A549 (cell line): ENCODE measurements around the gene CHORDC1. TPM values are rescaled to one million over a fixed set of nuclear protein-coding genes. Genes with fewer than 3 reads are reported as not detected.
"Not testable (repeated sequence)": the region's sequence is repeated elsewhere in the genome, so short reads cannot be mapped to it uniquely, and the experiment has no call there.

Experiments
- ATAC-seq, 2 experiments: fragments of 200-7000 bp in 1 of 2; fragments of >200 bp in 1 of 2; cut with Nextera tagmentation in 1 of 2; cut with Tn5 transposase in 1 of 2; 3 replicates each; pipeline versions ENCODE4 v1.8.0 to v1.9.1; 2018 to 2020; ENCODE audit warnings: mild to moderate bottlenecking in 1 of 2, moderate library complexity in 1 of 2
- CTCF ChIA-PET: fragments of 300-600 bp; sonication (Branson Sonifier 250); formaldehyde crosslinking; extraction: SDS; loops from one replicate; lab custom pipeline; 2021; ENCODE audit warnings: antibody characterized with exemption, inconsistent platforms; lab: Yijun Ruan, JAX
- POLR2A ChIA-PET: fragments of 350-600 bp; formaldehyde crosslinking; extraction: SDS; loops from one replicate; lab custom pipeline; 2021; ENCODE audit warnings: antibody characterized with exemption, inconsistent platforms; lab: Yijun Ruan, JAX
- DNase-seq, 2 experiments: peaks; one replicate each; pipeline versions ENCODE4 v3.0.0 to v3.0.0-alpha.2; 2011 to 2016; ENCODE audit warnings: low read depth in 1 of 2, low spot score in 1 of 2
- FAIRE-seq: peaks from 2 replicates; lab custom pipeline; 2011; peaks lifted over from hg19 to GRCh38; lab: Jason Lieb, UNC
- H3K27ac ChIP-seq, 2 experiments: fragments of >200 bp; sonication (Bioruptor Twin); formaldehyde crosslinking; 3 replicates each; pipeline ENCODE4 v1.5.1; 2016 to 2017
- H3K4me1 ChIP-seq: fragments of >200 bp; sonication (Bioruptor Twin); formaldehyde crosslinking; 3 replicates; pipeline ENCODE4 v1.6.1; 2016
- H3K4me2 ChIP-seq: fragments of >200 bp; sonication (Bioruptor Twin); formaldehyde crosslinking; 3 replicates; pipeline ENCODE4 v1.6.1; 2016
- H3K4me3 ChIP-seq: fragments of >200 bp; sonication (Bioruptor Twin); formaldehyde crosslinking; 3 replicates; pipeline ENCODE4 v1.5.1; 2016
- H3K9me3 ChIP-seq: fragments of >200 bp; sonication (Bioruptor Twin); formaldehyde crosslinking; 3 replicates; pipeline ENCODE4 v1.6.1; 2016
- CBX8 ChIP-seq: fragments of 200-600 bp; sonication (generic); IDR thresholded peaks from 2 replicates; pipeline ENCODE4 v1.6.1; 2016
- CEBPB ChIP-seq, 2 experiments: fragments of >200 bp in 1 of 2; sonication (Bioruptor Twin) in 1 of 2; formaldehyde crosslinking in 1 of 2; IDR thresholded peaks; 2 replicates each; pipeline ENCODE4 v1.6.1; 2012 to 2016
- FOSB ChIP-seq: fragments of 250-450 bp; sonication (Bioruptor Pico); IDR thresholded peaks from 2 replicates; pipeline ENCODE4 v1.5.0; 2020; ENCODE audit warnings: mild to moderate bottlenecking, moderate library complexity
- HDAC2 ChIP-seq: fragments of 200-600 bp; sonication (generic); IDR thresholded peaks from 2 replicates; pipeline ENCODE4 v1.6.1; 2016
- HOXB13 ChIP-seq: fragments of 250-450 bp; sonication (Bioruptor Pico); IDR thresholded peaks from 2 replicates; pipeline ENCODE4 v1.5.0; 2020; ENCODE audit warnings: low read depth, mild to moderate bottlenecking, moderate library complexity
- JUNB ChIP-seq: fragments of >200 bp; sonication (Bioruptor Twin); formaldehyde crosslinking; IDR thresholded peaks from 2 replicates; pipeline ENCODE4 v1.6.1; 2016
- KDM1A ChIP-seq: fragments of 200-600 bp; sonication (generic); IDR thresholded peaks from 2 replicates; pipeline ENCODE4 v1.6.1; 2016; ENCODE audit warnings: low read depth, mild to moderate bottlenecking
- MAFK ChIP-seq: fragments of 450-650 bp; IDR thresholded peaks from 2 replicates; pipeline ENCODE4 v1.6.1; 2014; ENCODE audit not compliant: partially characterized antibody
- POLR2AphosphoS2 ChIP-seq: conservative IDR thresholded peaks from 2 replicates; pipeline ENCODE4 v1.6.1; 2012; ENCODE audit warnings: low read length, improper control_type of control experiment, inconsistent platforms
- RCOR1 ChIP-seq: fragments of 150-350 bp; IDR thresholded peaks from 2 replicates; pipeline ENCODE4 v1.6.1; 2014; ENCODE audit warnings: antibody characterized with exemption, low read length, low read depth
- USF2 ChIP-seq: fragments of 450-650 bp; IDR thresholded peaks from 2 replicates; pipeline ENCODE4 v1.6.1; 2014; ENCODE audit warnings: antibody characterized with exemption
- ZNF302 ChIP-seq: fragments of 250-450 bp; sonication (Bioruptor Pico); IDR thresholded peaks from 2 replicates; pipeline ENCODE4 v1.9.0; 2021; ENCODE audit warnings: inconsistent platforms, mild to moderate bottlenecking, moderate library complexity
- WGBS: methylation state at CpG from one replicate; pipeline ENCODE4 v1.1.6; 2017; ENCODE audit errors: missing lambda C conversion rate; 5-methylcytosine and 5-hydroxymethylcytosine counted together
- polyA plus RNA-seq, 4 experiments: library from polyadenylated mRNA; depleted of rRNA in 3 of 4; stranded (reverse); fragments of >200 nt; fragmentation: RNase III in 1 of 4; extraction: RNeasy Plus Mini Kit Qiagen cat#74134 plus additional on column Dnase treatment in 1 of 4; gene quantifications; 2 replicates in 3 of 4; 3 replicates in 1 of 4; pipeline ENCODE4 v1.2.3, GENCODE V29; 2011 to 2017
- TF ChIP-seq, protein P1 (sequence below): IDR thresholded peaks from 2 replicates; pipeline ENCODE4 v1.6.1; 2012
- TF ChIP-seq, protein P2 (sequence below): fragments of >200 bp; sonication (Bioruptor Twin); formaldehyde crosslinking; IDR thresholded peaks from 2 replicates; pipeline ENCODE4 v1.6.1; 2016

The CHORDC1 gene
- polyA plus RNA-seq, 2 of the 4 experiments (the other 2 are of a cell fraction) = 83.8 to 163 TPM

DNA sequence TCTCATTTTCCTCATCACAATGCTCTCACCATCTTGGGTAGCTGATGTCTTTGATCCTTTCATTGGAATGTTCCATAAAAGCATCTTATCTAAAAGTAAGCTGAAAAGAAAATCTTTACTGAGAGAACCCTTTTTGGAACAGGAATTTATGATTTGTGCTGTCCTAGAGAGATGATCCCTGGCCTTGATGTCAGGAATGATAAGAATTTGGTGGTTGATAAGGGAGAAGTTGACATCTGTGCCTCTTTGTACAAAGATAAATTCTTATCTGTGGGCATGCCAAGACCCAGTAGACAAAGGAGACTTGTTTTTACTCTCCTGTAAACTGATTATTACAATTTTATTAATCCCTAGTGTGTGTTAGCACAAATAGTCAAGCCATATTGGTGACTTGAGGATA, 51.5 kb downstream of the CHORDC1 start (continued):
- TF ChIP-seq CEBPB (IDR thresholded peaks at IDR 0.05) = no peak
- no peak for TF ChIP-seq ZNF302 (CRISPR knock-in tag)
- no peak for TF ChIP-seq RCOR1
- no peak for TF ChIP-seq HDAC2
- TF ChIP-seq CBX8 = no peak

DNA sequence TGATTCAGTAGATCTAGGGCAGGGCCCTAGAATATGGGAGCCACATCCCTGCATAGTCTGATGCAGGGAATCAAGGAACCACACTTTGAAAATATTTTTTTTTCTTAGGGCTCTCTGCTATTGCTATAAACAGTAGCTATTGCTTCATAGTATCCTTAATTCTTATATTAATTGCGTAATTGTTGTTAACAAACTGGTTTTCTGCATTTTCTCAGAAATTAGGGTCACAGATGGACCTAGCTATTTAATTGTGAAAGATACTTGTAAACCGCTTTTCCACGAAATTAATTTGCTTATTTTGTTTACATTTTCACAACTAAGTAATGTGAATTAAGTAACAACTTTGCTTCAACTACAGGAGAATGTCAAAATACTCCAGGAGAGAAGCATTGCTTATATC, 54.3 kb downstream of the CHORDC1 start:
- Histone ChIP-seq H3K9me3 (no peaks in the 10 kb centered on the region), H3K4me2 (no peak overlapping the region), H3K4me3 (no peak overlapping the region), H3K27ac (no peak overlapping the region), H3K4me1 (no peaks in the 10 kb centered on the region)
- 36% methylated on average over 3 of the region's 3 CpGs for WGBS
- TF ChIP-seq POLR2AphosphoS2 (no peak), JUNB (no peak), KDM1A (no peak), MAFK (no peak), HOXB13 (CRISPR knock-in tag) (no peak), USF2 (no peak), FOSB (CRISPR knock-in tag) (no peak)
- TF ChIP-seq, protein P1, sequence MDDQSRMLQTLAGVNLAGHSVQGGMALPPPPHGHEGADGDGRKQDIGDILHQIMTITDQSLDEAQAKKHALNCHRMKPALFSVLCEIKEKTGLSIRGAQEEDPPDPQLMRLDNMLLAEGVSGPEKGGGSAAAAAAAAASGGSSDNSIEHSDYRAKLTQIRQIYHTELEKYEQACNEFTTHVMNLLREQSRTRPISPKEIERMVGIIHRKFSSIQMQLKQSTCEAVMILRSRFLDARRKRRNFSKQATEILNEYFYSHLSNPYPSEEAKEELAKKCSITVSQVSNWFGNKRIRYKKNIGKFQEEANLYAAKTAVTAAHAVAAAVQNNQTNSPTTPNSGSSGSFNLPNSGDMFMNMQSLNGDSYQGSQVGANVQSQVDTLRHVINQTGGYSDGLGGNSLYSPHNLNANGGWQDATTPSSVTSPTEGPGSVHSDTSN = no peak
- TF ChIP-seq, protein P2, sequence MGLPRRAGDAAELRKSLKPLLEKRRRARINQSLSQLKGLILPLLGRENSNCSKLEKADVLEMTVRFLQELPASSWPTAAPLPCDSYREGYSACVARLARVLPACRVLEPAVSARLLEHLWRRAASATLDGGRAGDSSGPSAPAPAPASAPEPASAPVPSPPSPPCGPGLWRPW = no peak
- no peak for DNase-seq
- CTCF ChIA-PET = interaction anchor here (1.4 kb wide), 1 partner anchor 36 kb away, joined by 4 read pairs; no protein-coding TSS in a partner anchor
- POLR2A ChIA-PET = no interaction called here
- no peak for ATAC-seq
- FAIRE-seq = no peak

DNA sequence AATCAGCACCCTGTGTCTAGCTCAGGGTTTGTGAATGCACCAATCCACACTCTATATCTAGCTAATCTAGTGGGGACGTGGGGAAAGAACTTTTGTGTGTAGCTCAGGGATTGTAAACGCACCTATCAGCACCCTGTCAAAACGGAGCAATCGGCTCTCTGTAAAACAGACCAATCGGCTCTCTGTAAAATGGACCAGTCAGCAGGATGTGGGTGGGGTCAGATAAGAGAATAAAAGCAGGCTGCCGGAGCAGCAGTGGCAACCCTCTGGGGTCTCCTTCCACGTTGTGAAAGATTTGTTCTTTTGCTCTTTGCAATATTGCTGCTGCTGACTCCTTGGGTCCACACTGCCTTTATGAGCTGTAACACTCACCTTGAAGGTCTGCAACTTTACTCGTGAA, 55.1 kb downstream of the CHORDC1 start:
- H3K4me1 ChIP-seq, POLR2A ChIA-PET, FAIRE-seq, H3K4me2 ChIP-seq, DNase-seq, H3K9me3 ChIP-seq, H3K4me3 ChIP-seq, H3K27ac ChIP-seq, ATAC-seq: not testable (repeated sequence)
- 45% methylated on average over 8 of the region's 8 CpGs for WGBS
- CTCF ChIA-PET = interaction anchor here (0.7 kb wide), 1 partner anchor 1658 kb away, joined by 3 read pairs; no protein-coding TSS in a partner anchor

- 77% methylated on average over 32 of the region's 49 CpGs for WGBS
- POLR2A ChIA-PET = not testable (repeated sequence)
Measured at GRCh38 chr11:90166982-90167573, 55.8 kb downstream of the CHORDC1 start.

More at GRCh38 chr11:90166982-90167573, 55.8 kb downstream of the CHORDC1 start:
- not testable (repeated sequence) for H3K4me3 ChIP-seq, H3K9me3 ChIP-seq, ATAC-seq, H3K27ac ChIP-seq, H3K4me2 ChIP-seq, FAIRE-seq, DNase-seq, H3K4me1 ChIP-seq
- CTCF ChIA-PET = interaction anchor here (0.7 kb wide), 1 partner anchor 1658 kb away, joined by 3 read pairs; no protein-coding TSS in a partner anchor

Other genes with a start within 250 kb of the CHORDC1 start
- gene TRIM49C, start 191.9 kb downstream of the CHORDC1 start, polyA plus RNA-seq (2011; rRNA removed) = not detected in 2 replicates
- gene TRIM49C, start 191.9 kb downstream of the CHORDC1 start, polyA plus RNA-seq (2017; fragmentation: RNase III; extraction: RNeasy Plus Mini Kit Qiagen cat#74134 plus additional on column Dnase treatment) = not detected in 3 replicates
- gene UBTFL1, start 137.1 kb downstream of the CHORDC1 start, polyA plus RNA-seq (2011; rRNA removed) = not detected in 2 replicates
- not detected in 3 replicates for gene UBTFL1, start 137.1 kb downstream of the CHORDC1 start, polyA plus RNA-seq (2017; fragmentation: RNase III; extraction: RNeasy Plus Mini Kit Qiagen cat#74134 plus additional on column Dnase treatment)
- gene NAALAD2, start 88.4 kb downstream of the CHORDC1 start, polyA plus RNA-seq (2011; rRNA removed) = not detected in 2 replicates
- gene NAALAD2, start 88.4 kb downstream of the CHORDC1 start, polyA plus RNA-seq (2017; fragmentation: RNase III; extraction: RNeasy Plus Mini Kit Qiagen cat#74134 plus additional on column Dnase treatment) = not detected in 3 replicates